IMR-90 (cell line): Measurements from ENCODE around the gene OTUD7B. TPM values are rescaled to one million over a fixed set of nuclear protein-coding genes. Genes with fewer than 3 reads are reported as not detected.

Experiments used
- ATAC-seq: fragments of 200-7000 bp; cut with Tn5 transposase; 2 replicates; pipeline ENCODE4 v1.9.1; 2020; ENCODE audit warnings: low read depth, mild to moderate bottlenecking, moderate library complexity
- BruUV-seq: library from RNA; stranded (reverse); fragments of 400-500 nt; replicated peaks from 2 replicates; lab custom pipeline; 2021; lab: Mats Ljungman, UMichigan
- CTCF ChIA-PET: fragments of 300-600 bp; formaldehyde crosslinking; extraction: SDS; loops from one replicate; lab custom pipeline; 2021; ENCODE audit warnings: antibody characterized with exemption; lab: Yijun Ruan, JAX
- POLR2A ChIA-PET: fragments of 300-600 bp; sonication (Branson Sonifier 250); formaldehyde crosslinking; loops from one replicate; lab custom pipeline; 2022; ENCODE audit warnings: antibody characterized with exemption; ENCODE audit not compliant: unreplicated experiment; lab: Charles Lee
- DNase-seq: peaks from one replicate; pipeline ENCODE4 v3.0.0; 2013
- H2AFZ ChIP-seq: replicated peaks from 2 replicates; pipeline ENCODE3; 2013; ENCODE audit warnings: low read length, mild to moderate bottlenecking; ENCODE audit not compliant: poor library complexity
- H2AK5ac ChIP-seq: 2 replicates; pipeline ENCODE4 v1.6.1; 2013; ENCODE audit warnings: low read depth, low read length, inconsistent platforms
- H2AK9ac ChIP-seq: replicated peaks from 2 replicates; pipeline ENCODE3; 2013; ENCODE audit warnings: mild to moderate bottlenecking, low read depth, low read length, moderate library complexity; ENCODE audit not compliant: poor library complexity
- H2BK120ac ChIP-seq: 2 replicates; pipeline ENCODE4 v1.6.1; 2013; ENCODE audit warnings: low read depth, low read length, inconsistent platforms
- H2BK15ac ChIP-seq: 3 replicates; pipeline ENCODE4 v1.6.1; 2013; ENCODE audit warnings: low read depth, low read length, inconsistent platforms
- H2BK20ac ChIP-seq: 2 replicates; pipeline ENCODE4 v1.6.1; 2013; ENCODE audit warnings: low read depth, mild to moderate bottlenecking, inconsistent platforms, low read length, moderate library complexity
- H2BK5ac ChIP-seq: 2 replicates; pipeline ENCODE4 v1.6.1; 2013; ENCODE audit warnings: mild to moderate bottlenecking, low read depth, low read length, inconsistent platforms; ENCODE audit not compliant: poor library complexity, severe bottlenecking
- H3K14ac ChIP-seq: replicated peaks from 2 replicates; pipeline ENCODE4 v1.6.1; 2013; ENCODE audit warnings: low read depth, low read length, inconsistent platforms
- H3K18ac ChIP-seq: 2 replicates; pipeline ENCODE4 v1.6.1; 2013; ENCODE audit warnings: low read depth, low read length, control low read depth
- H3K23ac ChIP-seq: 2 replicates; pipeline ENCODE4 v1.6.1; 2013; ENCODE audit warnings: low read depth, low read length, inconsistent platforms
- H3K27ac ChIP-seq: 2 replicates; pipeline ENCODE4 v1.5.1; 2013; ENCODE audit warnings: mild to moderate bottlenecking, control low read depth, low read length; ENCODE audit not compliant: insufficient read depth
- H3K27me3 ChIP-seq: 2 replicates; pipeline ENCODE4 v1.6.1; 2013; ENCODE audit warnings: low read length; ENCODE audit not compliant: control insufficient read depth, insufficient read depth
- H3K36me3 ChIP-seq: 2 replicates; pipeline ENCODE4 v1.6.1; 2013; ENCODE audit warnings: low read length, mixed read lengths; ENCODE audit not compliant: control insufficient read depth, insufficient read depth
- H3K4ac ChIP-seq: 2 replicates; pipeline ENCODE4 v1.6.1; 2013; ENCODE audit warnings: low read depth, low read length, inconsistent platforms
- H3K4me1 ChIP-seq: 2 replicates; pipeline ENCODE4 v1.6.1; 2013; ENCODE audit warnings: low read length, mixed read lengths; ENCODE audit not compliant: control insufficient read depth, insufficient read depth
- H3K4me2 ChIP-seq: 2 replicates; pipeline ENCODE4 v1.6.1; 2013; ENCODE audit warnings: low read depth, mild to moderate bottlenecking, control low read depth, low read length, moderate library complexity
- H3K4me3 ChIP-seq: 2 replicates; pipeline ENCODE4 v1.5.1; 2013; ENCODE audit warnings: low read depth, mild to moderate bottlenecking, control low read depth, low read length, moderate library complexity; ENCODE audit not compliant: insufficient read depth
- H3K56ac ChIP-seq: 2 replicates; pipeline ENCODE4 v1.6.1; 2013; ENCODE audit warnings: low read length, inconsistent platforms; ENCODE audit not compliant: insufficient read depth; ENCODE audit errors: extremely low read depth
- H3K79me1 ChIP-seq, 2 experiments: 2 replicates each; pipeline ENCODE4 v1.6.1; 2013; ENCODE audit warnings: low read length in 2 of 2, inconsistent platforms in 1 of 2, low read depth in 1 of 2
- H3K9ac ChIP-seq: 2 replicates; pipeline ENCODE4 v1.6.1; 2013; ENCODE audit warnings: low read depth, low read length, control low read depth
- H3K9me1 ChIP-seq: 2 replicates; pipeline ENCODE4 v1.6.1; 2013; ENCODE audit warnings: low read length, inconsistent platforms; ENCODE audit not compliant: insufficient read depth
- H3K9me3 ChIP-seq: 2 replicates; pipeline ENCODE4 v1.6.1; 2013; ENCODE audit warnings: low read length; ENCODE audit not compliant: control insufficient read depth, insufficient read depth
- H4K20me1 ChIP-seq: 2 replicates; pipeline ENCODE4 v1.6.1; 2013; ENCODE audit warnings: low read length, inconsistent platforms; ENCODE audit not compliant: insufficient read depth
- H4K5ac ChIP-seq: 2 replicates; pipeline ENCODE4 v1.6.1; 2013; ENCODE audit warnings: mild to moderate bottlenecking, low read depth, low read length, control low read depth
- H4K8ac ChIP-seq, 2 experiments: 2 replicates each; pipeline ENCODE4 v1.6.1; 2013; ENCODE audit warnings: low read depth in 2 of 2, low read length in 2 of 2, control low read depth in 1 of 2, inconsistent platforms in 1 of 2
- H4K91ac ChIP-seq: 2 replicates; pipeline ENCODE4 v1.6.1; 2013; ENCODE audit warnings: low read depth, low read length, inconsistent platforms; ENCODE audit not compliant: insufficient read depth
- BHLHE40 ChIP-seq: fragments of 150-350 bp; IDR thresholded peaks from 2 replicates; pipeline ENCODE4 v1.6.1; 2016; ENCODE audit warnings: mild to moderate bottlenecking, low read depth, low read length
- CEBPB ChIP-seq: IDR thresholded peaks from 2 replicates; pipeline ENCODE4 v1.6.1; 2012; ENCODE audit warnings: low read depth, low read length, improper control_type of control experiment
- CHD1 ChIP-seq: IDR thresholded peaks from 2 replicates; pipeline ENCODE4 v1.6.1; 2012; ENCODE audit warnings: low read depth, low read length, improper control_type of control experiment
- ELK1 ChIP-seq: fragments of 150-350 bp; IDR thresholded peaks from 2 replicates; pipeline ENCODE4 v1.6.1; 2016; ENCODE audit warnings: low read depth, mild to moderate bottlenecking, low read length, moderate library complexity, borderline replicate concordance
- FOS ChIP-seq: fragments of 150-350 bp; IDR thresholded peaks from 2 replicates; pipeline ENCODE4 v1.6.1; 2016; ENCODE audit warnings: low read depth, low read length
- MAFK ChIP-seq: IDR thresholded peaks from 2 replicates; pipeline ENCODE4 v1.6.1; 2012; ENCODE audit warnings: low read depth, low read length, improper control_type of control experiment
- MAZ ChIP-seq: IDR thresholded peaks from 2 replicates; pipeline ENCODE4 v1.6.1; 2012; ENCODE audit warnings: low read depth, mild to moderate bottlenecking, low read length, improper control_type of control experiment, moderate library complexity, borderline replicate concordance
- RCOR1 ChIP-seq: IDR thresholded peaks from 2 replicates; pipeline ENCODE4 v1.6.1; 2012; ENCODE audit warnings: mild to moderate bottlenecking, low read length, improper control_type of control experiment; ENCODE audit not compliant: insufficient replicate concordance
- RFX5 ChIP-seq: IDR thresholded peaks from 2 replicates; pipeline ENCODE4 v1.8.0; 2012; ENCODE audit warnings: low read depth, mild to moderate bottlenecking, low read length, moderate library complexity
- SMC3 ChIP-seq: fragments of 150-350 bp; IDR thresholded peaks from 2 replicates; pipeline ENCODE4 v1.6.1; 2016; ENCODE audit warnings: low read depth, mild to moderate bottlenecking, antibody characterized with exemption, low read length, moderate library complexity
- WGBS, 2 experiments: methylation state at CpG; one replicate each; pipeline versions ENCODE4 v1.1.5 to v1.1.7; 2013; ENCODE audit warnings: missing lambda C conversion rate in 2 of 2; ENCODE audit not compliant: insufficient read length in 1 of 2; ENCODE audit errors: extremely low coverage in 2 of 2; 5-methylcytosine and 5-hydroxymethylcytosine counted together
- dilution Hi-C: fragments of 300-500 bp; cut with HindIII; formaldehyde crosslinking; loops from one replicate; pipeline ENCODE4 v1.14.3; 2018; ENCODE audit warnings: low sequenced_read_pairs; ENCODE audit not compliant: unreplicated experiment
- in situ Hi-C: fragments of 300-500 bp; cut with MboI; formaldehyde crosslinking; loops from 3 replicates; pipeline ENCODE4 v1.14.3; 2019; ENCODE audit warnings: low sequenced_read_pairs, inconsistent platforms, mixed read lengths
- intact Hi-C: fragments of 100-400 bp; cut with micrococcal nuclease; formaldehyde crosslinking; loops from 2 replicates; pipeline ENCODE4 v1.10.0; 2022
- polyA plus RNA-seq, 3 experiments: library from polyadenylated mRNA; depleted of rRNA; stranded (reverse); fragments of >200 nt; gene quantifications; 2 replicates each; pipeline ENCODE4 v1.2.3, GENCODE V29; 2012; ENCODE audit warnings: low replicate concordance in 1 of 3
- total RNA-seq: library from RNA; depleted of rRNA; stranded (reverse); fragments of >200 nt; gene quantifications from 2 replicates; pipeline ENCODE4 v1.2.3, GENCODE V29; 2012

The OTUD7B gene
- total and polyA plus RNA-seq, 2 of the 4 experiments (the other 2 are of a cell fraction) = 7.5 to 18.6 TPM

- Histone ChIP-seq H2BK5ac (peak within 1 kb of the TSS; percentile 27), H3K79me1 (peaks cover 5 to 30% of the 10 kb centered on the region in 2 experiments; a peak in 3 of 4 replicates), H3K9ac (peak within 1 kb of the TSS; percentile 92), H3K18ac (peak within 1 kb of the TSS; percentile 63), H3K56ac (peak within 1 kb of the TSS; percentile 55; the same call in 1 of the 2 replicates), H4K91ac (peak within 1 kb of the TSS; percentile 70), H2AK9ac (peak within 1 kb of the TSS; percentile 97), H3K27me3 (no peaks in the 10 kb centered on the region), H3K4me2 (peak within 1 kb of the TSS; percentile 100), H2AK5ac (peak within 1 kb of the TSS; percentile 95), H3K4me3 (peak within 1 kb of the TSS; percentile 98), H4K5ac (peak within 1 kb of the TSS; percentile 83), H2BK15ac (peak within 1 kb of the TSS; percentile 81; the same call in 1 of the 3 replicates), H4K20me1 (no peaks in the 10 kb centered on the region), H3K23ac (peak within 1 kb of the TSS; percentile 90), H3K27ac (peak within 1 kb of the TSS; percentile 44), H2BK20ac (0 out of 2 replicates have a peak within 1 kb of the TSS, but pooled peaks have one; percentile 39), H3K4ac (peak within 1 kb of the TSS; percentile 82), H3K4me1 (peaks cover 12% of the 10 kb centered on the region), H2AFZ (peak within 1 kb of the TSS; percentile 99), H3K9me1 (peaks cover 19% of the 10 kb centered on the region), H3K14ac (peak within 1 kb of the TSS; percentile 88), H3K9me3 (no peaks in the 10 kb centered on the region), H2BK120ac (peak within 1 kb of the TSS; percentile 73; the same call in 1 of the 2 replicates), H4K8ac (peak within 1 kb of the TSS; percentile 91 to 96), H3K36me3 (peaks cover 10% of the 10 kb centered on the region)
- WGBS, 2 experiments = no CpG with 5 or more reads among the region's 24 CpGs
- no TSS peak for BruUV-seq
- DNase-seq = peak; percentile 60
- intact Hi-C loops = no loop called here
- in situ Hi-C loops = no loop called here
- TF ChIP-seq RCOR1 (no peak), CEBPB (no peak), MAFK (no peak), CHD1 (no peak), SMC3 (no peak), FOS (no peak), RFX5 (no peak), ELK1 (no peak), MAZ (peak; percentile 50; the same call in 1 of the 2 replicates), BHLHE40 (peak; percentile 31; the same call in 1 of the 2 replicates)
- peak; percentile 94 for ATAC-seq
- dilution Hi-C loops = no loop called here
- ChIA-PET POLR2A (no interaction called here), CTCF (interaction anchor here (0.6 kb wide), 1 partner anchor 269 kb away, joined by 4 read pairs; no protein-coding TSS in a partner anchor)
These were observed 92.9 kb downstream of the OTUD7B start, which contains the start of gene SV2A for GRCh38 chr1:149917571-149918144. Gene SV2A (minus strand): TSS chr1:149917844. CDS start chr1:149913840, 4,004 bp downstream.
